DOHH2 (cell line): ENCODE data around the gene MIPOL1.

Experiments
- CTCF ChIP-seq: fragments of 200-600 bp; sonication (generic); IDR thresholded peaks from one replicate; pipeline ENCODE4 v1.5.1; 2014; ENCODE audit warnings: antibody characterized with exemption, mild to moderate bottlenecking, low read depth, low read length; ENCODE audit not compliant: poor library complexity, severe bottlenecking
- EZH2phosphoT487 ChIP-seq: fragments of 200-600 bp; sonication (generic); IDR thresholded peaks from 2 replicates; pipeline ENCODE4 v1.6.1; 2017; ENCODE audit warnings: borderline replicate concordance, mild to moderate bottlenecking, antibody characterized with exemption, low read length, moderate library complexity, mixed read lengths

GRCh38 chr14:37153483-37153882 is 44.3 kb upstream of the MIPOL1 start:
- no peak for TF ChIP-seq CTCF
- no peak for TF ChIP-seq EZH2phosphoT487
